Neural crest cell (in vitro differentiated cells): ENCODE measurements around the gene ISCA1. TPM values are rescaled to one million over a fixed set of nuclear protein-coding genes. Genes with fewer than 3 reads are reported as not detected.

Source experiments
- DNase-seq: peaks from one replicate; pipeline ENCODE4 v3.0.0; 2021; ENCODE audit warnings: low read depth, mixed read lengths, low spot score
- H3K27ac Mint-ChIP-seq: one replicate; pipeline ENCODE4 v1.8.0; 2021; ENCODE audit warnings: mild to moderate bottlenecking, mixed read lengths; ENCODE audit not compliant: unreplicated experiment
- H3K27me3 Mint-ChIP-seq: 2 replicates; pipeline ENCODE4 v1.8.0; 2021; ENCODE audit warnings: low read depth, mild to moderate bottlenecking, mixed read lengths
- H3K36me3 Mint-ChIP-seq: 2 replicates; pipeline ENCODE4 v1.8.0; 2021; ENCODE audit warnings: low read depth, mild to moderate bottlenecking, mixed read lengths
- H3K4me1 Mint-ChIP-seq: 2 replicates; pipeline ENCODE4 v1.8.0; 2021; ENCODE audit warnings: mixed read lengths
- H3K4me3 Mint-ChIP-seq: one replicate; pipeline ENCODE4 v1.8.0; 2021; ENCODE audit warnings: mild to moderate bottlenecking, mixed read lengths
- H3K9me3 Mint-ChIP-seq: 2 replicates; pipeline ENCODE4 v1.8.0; 2021; ENCODE audit warnings: mixed read lengths
- total RNA-seq: library from RNA; stranded (reverse); gene quantifications from 2 replicates; pipeline ENCODE4 v1.2.1, GENCODE V29; 2021
- TF ChIP-seq, protein P1 (sequence below): fragments of 200-600 bp; sonication (generic); conservative IDR thresholded peaks from 2 replicates; pipeline ENCODE4 v1.5.0; 2021; ENCODE audit warnings: antibody characterized with exemption, mild to moderate bottlenecking

The ISCA1 gene
- total RNA-seq, 1 donor from 2014 or later = 17.3 TPM

GRCh38 chr9:86285261-86285660 is 2.9 kb upstream of the ISCA1 start:
- Mint-ChIP-seq H3K9me3 (no peaks in the 10 kb centered on the region), H3K27ac (no peak overlapping the region), H3K27me3 (peaks cover 15% of the 10 kb centered on the region), H3K36me3 (no peaks in the 10 kb centered on the region), H3K4me1 (peaks cover 45% of the 10 kb centered on the region), H3K4me3 (peak overlapping the region; percentile 25)
- TF ChIP-seq, protein P1, sequence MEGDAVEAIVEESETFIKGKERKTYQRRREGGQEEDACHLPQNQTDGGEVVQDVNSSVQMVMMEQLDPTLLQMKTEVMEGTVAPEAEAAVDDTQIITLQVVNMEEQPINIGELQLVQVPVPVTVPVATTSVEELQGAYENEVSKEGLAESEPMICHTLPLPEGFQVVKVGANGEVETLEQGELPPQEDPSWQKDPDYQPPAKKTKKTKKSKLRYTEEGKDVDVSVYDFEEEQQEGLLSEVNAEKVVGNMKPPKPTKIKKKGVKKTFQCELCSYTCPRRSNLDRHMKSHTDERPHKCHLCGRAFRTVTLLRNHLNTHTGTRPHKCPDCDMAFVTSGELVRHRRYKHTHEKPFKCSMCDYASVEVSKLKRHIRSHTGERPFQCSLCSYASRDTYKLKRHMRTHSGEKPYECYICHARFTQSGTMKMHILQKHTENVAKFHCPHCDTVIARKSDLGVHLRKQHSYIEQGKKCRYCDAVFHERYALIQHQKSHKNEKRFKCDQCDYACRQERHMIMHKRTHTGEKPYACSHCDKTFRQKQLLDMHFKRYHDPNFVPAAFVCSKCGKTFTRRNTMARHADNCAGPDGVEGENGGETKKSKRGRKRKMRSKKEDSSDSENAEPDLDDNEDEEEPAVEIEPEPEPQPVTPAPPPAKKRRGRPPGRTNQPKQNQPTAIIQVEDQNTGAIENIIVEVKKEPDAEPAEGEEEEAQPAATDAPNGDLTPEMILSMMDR = no peak
- no peak for DNase-seq

GRCh38 chr9:86282979-86283535 is 719 bp upstream of the ISCA1 start:
- peak overlapping the region; percentile 97 for H3K4me3 Mint-ChIP-seq
- TF ChIP-seq, protein P1 = no peak
- H3K36me3 Mint-ChIP-seq = no peaks in the 10 kb centered on the region
- no peak for DNase-seq
- H3K4me1 Mint-ChIP-seq = peaks cover 55% of the 10 kb centered on the region
- H3K9me3 Mint-ChIP-seq = no peaks in the 10 kb centered on the region
- H3K27ac Mint-ChIP-seq = peak overlapping the region; percentile 97
- H3K27me3 Mint-ChIP-seq = peaks cover 27% of the 10 kb centered on the region

GRCh38 chr9:86281593-86282076 is 703 bp downstream of the ISCA1 start:
- H3K27ac Mint-ChIP-seq = peak overlapping the region; percentile 99
- H3K4me1 Mint-ChIP-seq = peaks cover 41% of the 10 kb centered on the region
- H3K27me3 Mint-ChIP-seq = peaks cover 27% of the 10 kb centered on the region
- H3K36me3 Mint-ChIP-seq = no peaks in the 10 kb centered on the region
- peak overlapping the region; percentile 97 for H3K4me3 Mint-ChIP-seq
- DNase-seq = peak; percentile 67
- no peaks in the 10 kb centered on the region for H3K9me3 Mint-ChIP-seq
- TF ChIP-seq, protein P1 = no peak

DNA sequence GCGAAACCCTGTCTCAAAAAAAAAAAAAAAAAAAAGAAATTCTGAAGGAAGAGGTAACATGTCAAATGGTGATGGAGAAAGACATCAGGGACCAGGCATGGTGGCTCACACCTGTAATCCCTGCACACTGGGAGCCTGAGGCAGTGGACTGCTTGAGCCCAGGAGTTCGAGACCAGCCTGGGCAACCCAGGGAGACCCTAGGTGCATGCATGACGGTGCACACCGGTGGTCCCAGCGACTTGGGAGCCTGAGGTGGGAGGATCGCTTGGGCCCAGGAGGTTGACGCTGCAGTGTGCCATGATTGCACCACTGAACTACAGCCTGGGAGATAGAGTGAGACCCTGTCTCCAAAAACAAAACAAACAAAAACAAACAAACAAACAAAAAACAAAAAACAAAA is 1.8 kb downstream of the ISCA1 start:
- Mint-ChIP-seq H3K27ac (no peak overlapping the region), H3K36me3 (no peaks in the 10 kb centered on the region), H3K4me3 (peak overlapping the region; percentile 97), H3K9me3 (no peaks in the 10 kb centered on the region), H3K4me1 (peaks cover 34% of the 10 kb centered on the region), H3K27me3 (peaks cover 27% of the 10 kb centered on the region)
- TF ChIP-seq, protein P1 = no peak
- no peak for DNase-seq

GRCh38 chr9:86279839-86280238 is 2.5 kb downstream of the ISCA1 start:
- no peak overlapping the region for H3K27ac Mint-ChIP-seq

More at GRCh38 chr9:86279839-86280238, 2.5 kb downstream of the ISCA1 start:
- Mint-ChIP-seq H3K36me3 (no peaks in the 10 kb centered on the region), H3K9me3 (no peaks in the 10 kb centered on the region), H3K27me3 (peaks cover 27% of the 10 kb centered on the region), H3K4me3 (peak overlapping the region; percentile 78), H3K4me1 (peaks cover 34% of the 10 kb centered on the region)
- TF ChIP-seq, protein P1 = no peak
- DNase-seq = no peak
